GM12878 (cell line): ENCODE data around the gene SLC36A1. TPM values are rescaled to one million over a fixed set of nuclear protein-coding genes. Genes with fewer than 3 reads are reported as not detected.

Experiments
- LARP7 ChIP-seq: fragments of 450-650 bp; IDR thresholded peaks from 2 replicates; pipeline ENCODE4 v1.6.1; 2017; ENCODE audit warnings: mild to moderate bottlenecking
- SIN3A ChIP-seq: IDR thresholded peaks from 2 replicates; pipeline ENCODE4 v1.6.1; 2012; ENCODE audit warnings: low read depth, low read length, improper control_type of control experiment
- STAT3 ChIP-seq: IDR thresholded peaks from 2 replicates; pipeline ENCODE4 v1.6.1; 2011; ENCODE audit warnings: low read depth, low read length, improper control_type of control experiment
- TAF1 ChIP-seq: IDR thresholded peaks from 2 replicates; pipeline ENCODE4 v1.6.1; 2011; ENCODE audit warnings: mild to moderate bottlenecking, low read depth, low read length, borderline replicate concordance
- ZNF207 ChIP-seq: fragments of 450-650 bp; IDR thresholded peaks from 2 replicates; pipeline ENCODE4 v1.6.1; 2014; ENCODE audit warnings: antibody characterized with exemption, mild to moderate bottlenecking, borderline replicate concordance
- ZNF384 ChIP-seq: IDR thresholded peaks from 2 replicates; pipeline ENCODE4 v1.6.1; 2012; ENCODE audit warnings: low read depth, mild to moderate bottlenecking, low read length, improper control_type of control experiment, borderline replicate concordance
- polyA plus RNA-seq, 11 experiments: library from polyadenylated mRNA; depleted of rRNA in 4 of 11; unstranded in 6 of 11; stranded (reverse) in 5 of 11; fragments of >200 nt; fragmentation: Nextera tagmentation in 4 of 11; fragmentation: Illumina TruSeq in 1 of 11; extraction: Ambion mirVana in 4 of 11; extraction: Trizol in 1 of 11; gene quantifications; 1 replicate in 1 of 11; 2 replicates in 10 of 11; pipeline versions ENCODE4 v1.2.1 to v1.2.3, GENCODE V29; 2011 to 2016; ENCODE audit warnings: inconsistent platforms in 2 of 11, missing spikeins in 2 of 11, low read depth in 1 of 11
- total RNA-seq, 4 experiments: library from RNA; depleted of rRNA in 3 of 4; stranded (reverse); fragments of >200 nt in 3 of 4; fragmentation: Illumina TruSeq in 1 of 4; extraction: Trizol in 1 of 4; gene quantifications; 2 replicates each; pipeline versions ENCODE4 v1.2.1 to v1.2.3, GENCODE V29; 2013 to 2021
- TF ChIP-seq, protein P1 (sequence below): fragments of 450-650 bp; IDR thresholded peaks from 2 replicates; pipeline ENCODE4 v1.6.1; 2018; ENCODE audit warnings: borderline replicate concordance, mild to moderate bottlenecking; ENCODE audit not compliant: partially characterized antibody
- TF ChIP-seq, protein P2 (sequence below): fragments of 450-650 bp; conservative IDR thresholded peaks from 2 replicates; pipeline ENCODE4 v1.6.1; 2017; ENCODE audit warnings: mild to moderate bottlenecking, moderate library complexity
- TF ChIP-seq, protein P3 (sequence below): fragments of 450-650 bp; formaldehyde crosslinking; IDR thresholded peaks from 2 replicates; pipeline ENCODE4 v1.5.0; 2022; ENCODE audit warnings: mild to moderate bottlenecking, missing genetic modification characterization
- TF ChIP-seq, protein P4 (sequence below): fragments of 450-650 bp; IDR thresholded peaks from 2 replicates; pipeline ENCODE4 v1.6.1; 2017; ENCODE audit warnings: mild to moderate bottlenecking, moderate library complexity

The SLC36A1 gene
- total and polyA plus RNA-seq, 10 of the 15 experiments (the other 5 are each of a cell fraction or from before 2014, with no cell fraction given): 0.50 to 8.2 (median 3.5) TPM

DNA sequence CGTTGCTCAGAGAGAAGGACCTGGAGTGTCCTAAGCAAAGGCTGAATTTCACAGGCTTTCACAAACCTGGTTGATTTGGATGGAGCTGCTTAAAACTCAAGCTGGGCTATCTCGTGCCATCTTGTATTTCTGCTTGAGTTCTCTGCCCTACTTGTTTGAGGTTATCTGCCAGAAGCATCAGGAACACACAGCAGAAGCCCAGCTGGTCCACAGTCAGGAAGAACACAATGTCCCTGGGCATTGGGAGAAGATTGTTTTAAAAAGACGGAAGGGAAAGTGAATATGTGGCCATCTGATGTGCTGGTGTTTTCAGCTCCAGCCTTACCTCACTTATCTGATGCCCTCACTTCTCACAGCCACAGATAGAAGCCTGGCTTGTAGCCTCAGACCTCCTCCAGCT, 32.9 kb upstream of the SLC36A1 start (continued):
- TF ChIP-seq ZNF384 (no peak), STAT3 (no peak), TAF1 (no peak), LARP7 (no peak), ZNF207 (no peak), SIN3A (no peak)
- TF ChIP-seq, protein P1, sequence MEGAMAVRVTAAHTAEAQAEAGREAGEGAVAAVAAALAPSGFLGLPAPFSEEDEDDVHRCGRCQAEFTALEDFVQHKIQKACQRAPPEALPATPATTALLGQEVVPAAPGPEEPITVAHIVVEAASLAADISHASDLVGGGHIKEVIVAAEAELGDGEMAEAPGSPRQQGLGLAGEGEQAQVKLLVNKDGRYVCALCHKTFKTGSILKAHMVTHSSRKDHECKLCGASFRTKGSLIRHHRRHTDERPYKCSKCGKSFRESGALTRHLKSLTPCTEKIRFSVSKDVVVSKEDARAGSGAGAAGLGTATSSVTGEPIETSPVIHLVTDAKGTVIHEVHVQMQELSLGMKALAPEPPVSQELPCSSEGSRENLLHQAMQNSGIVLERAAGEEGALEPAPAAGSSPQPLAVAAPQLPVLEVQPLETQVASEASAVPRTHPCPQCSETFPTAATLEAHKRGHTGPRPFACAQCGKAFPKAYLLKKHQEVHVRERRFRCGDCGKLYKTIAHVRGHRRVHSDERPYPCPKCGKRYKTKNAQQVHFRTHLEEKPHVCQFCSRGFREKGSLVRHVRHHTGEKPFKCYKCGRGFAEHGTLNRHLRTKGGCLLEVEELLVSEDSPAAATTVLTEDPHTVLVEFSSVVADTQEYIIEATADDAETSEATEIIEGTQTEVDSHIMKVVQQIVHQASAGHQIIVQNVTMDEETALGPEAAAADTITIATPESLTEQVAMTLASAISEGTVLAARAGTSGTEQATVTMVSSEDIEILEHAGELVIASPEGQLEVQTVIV: no peak
- TF ChIP-seq, protein P2, sequence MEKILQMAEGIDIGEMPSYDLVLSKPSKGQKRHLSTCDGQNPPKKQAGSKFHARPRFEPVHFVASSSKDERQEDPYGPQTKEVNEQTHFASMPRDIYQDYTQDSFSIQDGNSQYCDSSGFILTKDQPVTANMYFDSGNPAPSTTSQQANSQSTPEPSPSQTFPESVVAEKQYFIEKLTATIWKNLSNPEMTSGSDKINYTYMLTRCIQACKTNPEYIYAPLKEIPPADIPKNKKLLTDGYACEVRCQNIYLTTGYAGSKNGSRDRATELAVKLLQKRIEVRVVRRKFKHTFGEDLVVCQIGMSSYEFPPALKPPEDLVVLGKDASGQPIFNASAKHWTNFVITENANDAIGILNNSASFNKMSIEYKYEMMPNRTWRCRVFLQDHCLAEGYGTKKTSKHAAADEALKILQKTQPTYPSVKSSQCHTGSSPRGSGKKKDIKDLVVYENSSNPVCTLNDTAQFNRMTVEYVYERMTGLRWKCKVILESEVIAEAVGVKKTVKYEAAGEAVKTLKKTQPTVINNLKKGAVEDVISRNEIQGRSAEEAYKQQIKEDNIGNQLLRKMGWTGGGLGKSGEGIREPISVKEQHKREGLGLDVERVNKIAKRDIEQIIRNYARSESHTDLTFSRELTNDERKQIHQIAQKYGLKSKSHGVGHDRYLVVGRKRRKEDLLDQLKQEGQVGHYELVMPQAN: no peak
- TF ChIP-seq, protein P3, sequence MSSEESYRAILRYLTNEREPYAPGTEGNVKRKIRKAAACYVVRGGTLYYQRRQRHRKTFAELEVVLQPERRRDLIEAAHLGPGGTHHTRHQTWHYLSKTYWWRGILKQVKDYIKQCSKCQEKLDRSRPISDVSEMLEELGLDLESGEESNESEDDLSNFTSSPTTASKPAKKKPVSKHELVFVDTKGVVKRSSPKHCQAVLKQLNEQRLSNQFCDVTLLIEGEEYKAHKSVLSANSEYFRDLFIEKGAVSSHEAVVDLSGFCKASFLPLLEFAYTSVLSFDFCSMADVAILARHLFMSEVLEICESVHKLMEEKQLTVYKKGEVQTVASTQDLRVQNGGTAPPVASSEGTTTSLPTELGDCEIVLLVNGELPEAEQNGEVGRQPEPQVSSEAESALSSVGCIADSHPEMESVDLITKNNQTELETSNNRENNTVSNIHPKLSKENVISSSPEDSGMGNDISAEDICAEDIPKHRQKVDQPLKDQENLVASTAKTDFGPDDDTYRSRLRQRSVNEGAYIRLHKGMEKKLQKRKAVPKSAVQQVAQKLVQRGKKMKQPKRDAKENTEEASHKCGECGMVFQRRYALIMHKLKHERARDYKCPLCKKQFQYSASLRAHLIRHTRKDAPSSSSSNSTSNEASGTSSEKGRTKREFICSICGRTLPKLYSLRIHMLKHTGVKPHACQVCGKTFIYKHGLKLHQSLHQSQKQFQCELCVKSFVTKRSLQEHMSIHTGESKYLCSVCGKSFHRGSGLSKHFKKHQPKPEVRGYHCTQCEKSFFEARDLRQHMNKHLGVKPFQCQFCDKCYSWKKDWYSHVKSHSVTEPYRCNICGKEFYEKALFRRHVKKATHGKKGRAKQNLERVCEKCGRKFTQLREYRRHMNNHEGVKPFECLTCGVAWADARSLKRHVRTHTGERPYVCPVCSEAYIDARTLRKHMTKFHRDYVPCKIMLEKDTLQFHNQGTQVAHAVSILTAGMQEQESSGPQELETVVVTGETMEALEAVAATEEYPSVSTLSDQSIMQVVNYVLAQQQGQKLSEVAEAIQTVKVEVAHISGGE (CRISPR knock-in tag): no peak
- TF ChIP-seq, protein P4, sequence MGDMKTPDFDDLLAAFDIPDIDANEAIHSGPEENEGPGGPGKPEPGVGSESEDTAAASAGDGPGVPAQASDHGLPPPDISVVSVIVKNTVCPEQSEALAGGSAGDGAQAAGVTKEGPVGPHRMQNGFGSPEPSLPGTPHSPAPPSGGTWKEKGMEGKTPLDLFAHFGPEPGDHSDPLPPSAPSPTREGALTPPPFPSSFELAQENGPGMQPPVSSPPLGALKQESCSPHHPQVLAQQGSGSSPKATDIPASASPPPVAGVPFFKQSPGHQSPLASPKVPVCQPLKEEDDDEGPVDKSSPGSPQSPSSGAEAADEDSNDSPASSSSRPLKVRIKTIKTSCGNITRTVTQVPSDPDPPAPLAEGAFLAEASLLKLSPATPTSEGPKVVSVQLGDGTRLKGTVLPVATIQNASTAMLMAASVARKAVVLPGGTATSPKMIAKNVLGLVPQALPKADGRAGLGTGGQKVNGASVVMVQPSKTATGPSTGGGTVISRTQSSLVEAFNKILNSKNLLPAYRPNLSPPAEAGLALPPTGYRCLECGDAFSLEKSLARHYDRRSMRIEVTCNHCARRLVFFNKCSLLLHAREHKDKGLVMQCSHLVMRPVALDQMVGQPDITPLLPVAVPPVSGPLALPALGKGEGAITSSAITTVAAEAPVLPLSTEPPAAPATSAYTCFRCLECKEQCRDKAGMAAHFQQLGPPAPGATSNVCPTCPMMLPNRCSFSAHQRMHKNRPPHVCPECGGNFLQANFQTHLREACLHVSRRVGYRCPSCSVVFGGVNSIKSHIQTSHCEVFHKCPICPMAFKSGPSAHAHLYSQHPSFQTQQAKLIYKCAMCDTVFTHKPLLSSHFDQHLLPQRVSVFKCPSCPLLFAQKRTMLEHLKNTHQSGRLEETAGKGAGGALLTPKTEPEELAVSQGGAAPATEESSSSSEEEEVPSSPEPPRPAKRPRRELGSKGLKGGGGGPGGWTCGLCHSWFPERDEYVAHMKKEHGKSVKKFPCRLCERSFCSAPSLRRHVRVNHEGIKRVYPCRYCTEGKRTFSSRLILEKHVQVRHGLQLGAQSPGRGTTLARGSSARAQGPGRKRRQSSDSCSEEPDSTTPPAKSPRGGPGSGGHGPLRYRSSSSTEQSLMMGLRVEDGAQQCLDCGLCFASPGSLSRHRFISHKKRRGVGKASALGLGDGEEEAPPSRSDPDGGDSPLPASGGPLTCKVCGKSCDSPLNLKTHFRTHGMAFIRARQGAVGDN: no peak
